Activated CD8-positive, alpha-beta memory T cell treated with anti-CD3 and anti-CD28 coated beads, Interleukin-2, amount 50 U/mL, for 4 hours (primary cell): ENCODE results near the gene NTN1.

Experiments used
- DNase-seq: peaks from one replicate; pipeline ENCODE4 v3.0.0-alpha.2; 2020

Gene NTN1

GRCh38 chr17:9038380-9038779 lies 17.1 kb downstream of the NTN1 start:
- no peak for DNase-seq

- DNase-seq = no peak
Measured at GRCh38 chr17:9044772-9045463, 23.6 kb downstream of the NTN1 start.

- no peak for DNase-seq
Measured at GRCh38 chr17:9050801-9051401, 29.6 kb downstream of the NTN1 start.

GRCh38 chr17:9051561-9051960 lies 30.3 kb downstream of the NTN1 start:
- DNase-seq = no peak

- no peak for DNase-seq
Measured at GRCh38 chr17:9052921-9053320, 31.6 kb downstream of the NTN1 start.

- no peak for DNase-seq
Measured at GRCh38 chr17:9053406-9053805, 32.1 kb downstream of the NTN1 start.

- DNase-seq = no peak
Measured at GRCh38 chr17:9054126-9054975, 33.0 kb downstream of the NTN1 start.

- no peak for DNase-seq
Measured at GRCh38 chr17:9055281-9055680, 34.0 kb downstream of the NTN1 start.

- DNase-seq = no peak
Measured at GRCh38 chr17:9056566-9056965, 35.3 kb downstream of the NTN1 start.

- DNase-seq = no peak
Measured at GRCh38 chr17:9057310-9057709, 36.0 kb downstream of the NTN1 start.

GRCh38 chr17:9062399-9062902 lies 41.1 kb downstream of the NTN1 start:
- no peak for DNase-seq

- no peak for DNase-seq
Measured at GRCh38 chr17:9064311-9064834, 43.1 kb downstream of the NTN1 start.

- DNase-seq = no peak
Measured at GRCh38 chr17:9071016-9071415, 49.7 kb downstream of the NTN1 start.

GRCh38 chr17:9071811-9072498 lies 50.6 kb downstream of the NTN1 start:
- no peak for DNase-seq

GRCh38 chr17:9072696-9073339 lies 51.5 kb downstream of the NTN1 start:
- no peak for DNase-seq

GRCh38 chr17:9074131-9074530 lies 52.8 kb downstream of the NTN1 start:
- no peak for DNase-seq

GRCh38 chr17:9079461-9080103 lies 58.3 kb downstream of the NTN1 start:
- no peak for DNase-seq

- no peak for DNase-seq
Measured at GRCh38 chr17:9080296-9080914, 59.1 kb downstream of the NTN1 start.

GRCh38 chr17:9080983-9081382 lies 59.7 kb downstream of the NTN1 start:
- no peak for DNase-seq

GRCh38 chr17:9086577-9086976 lies 65.3 kb downstream of the NTN1 start:
- no peak for DNase-seq

GRCh38 chr17:9087921-9088320 lies 66.6 kb downstream of the NTN1 start:
- DNase-seq = no peak
